HEK293 (cell line): Measurements from ENCODE around the gene HHIPL1.

Experiments used
- CTCF ChIP-seq: fragments of 450-650 bp; formaldehyde crosslinking; IDR thresholded peaks from 2 replicates; pipeline ENCODE4 v1.5.1; 2016; ENCODE audit warnings: missing biosample characterization, missing genetic modification characterization
- PRDM10 ChIP-seq: fragments of 450-650 bp; formaldehyde crosslinking; IDR thresholded peaks from 2 replicates; pipeline ENCODE4 v1.5.1; 2016; ENCODE audit warnings: missing biosample characterization, missing genetic modification characterization
- ZBTB11 ChIP-seq: fragments of 450-650 bp; formaldehyde crosslinking; conservative IDR thresholded peaks from 2 replicates; pipeline ENCODE4 v1.5.1; 2016; ENCODE audit warnings: low read depth, missing biosample characterization, missing genetic modification characterization
- ZNF133 ChIP-seq: fragments of 450-650 bp; formaldehyde crosslinking; IDR thresholded peaks from 2 replicates; pipeline ENCODE4 v1.5.1; 2016; ENCODE audit warnings: missing biosample characterization, missing genetic modification characterization
- ZNF24 ChIP-seq: fragments of 450-650 bp; formaldehyde crosslinking; IDR thresholded peaks from 2 replicates; pipeline ENCODE4 v1.5.1; 2016; ENCODE audit warnings: missing biosample characterization, missing genetic modification characterization
- ZNF274 ChIP-seq, 2 experiments: fragments of 200-500 bp in 1 of 2; fragments of 450-650 bp in 1 of 2; sonication (Bioruptor generic) in 1 of 2; formaldehyde crosslinking in 1 of 2; IDR thresholded peaks; 2 replicates each; pipeline versions ENCODE4 v1.5.1 to v1.6.1; 2014 to 2016; ENCODE audit warnings: borderline replicate concordance in 1 of 2, inconsistent platforms in 1 of 2, low read length in 1 of 2, missing biosample characterization in 1 of 2, missing genetic modification characterization in 1 of 2
- ZNF530 ChIP-seq: fragments of 450-650 bp; formaldehyde crosslinking; IDR thresholded peaks from 2 replicates; pipeline ENCODE4 v1.5.1; 2016; ENCODE audit warnings: low read depth, missing biosample characterization, missing genetic modification characterization

- TF ChIP-seq ZNF133 (tag by site-specific recombination) (no peak), CTCF (tag by site-specific recombination) (no peak), PRDM10 (no peak), ZNF274 (IDR thresholded peaks at IDR 0.05; ENCODE audit: low read length) (no peak), ZNF274 (tag by site-specific recombination; IDR thresholded peaks at IDR 0.05; ENCODE audit: borderline replicate concordance) (no peak), ZNF530 (tag by site-specific recombination) (no peak), ZBTB11 (no peak), ZNF24 (tag by site-specific recombination) (no peak)
These were observed 82.4 kb downstream of the HHIPL1 start for GRCh38 chr14:99727096-99727870.
